SK-N-SH (cell line): ENCODE measurements around the gene CD2AP. TPM values are rescaled to one million over a fixed set of nuclear protein-coding genes. Genes with fewer than 3 reads are reported as not detected.

ENCODE experiments used
- CTCF ChIA-PET: fragments of 300-600, 350-600 bp; formaldehyde crosslinking; extraction: SDS; loops from one replicate; lab custom pipeline; 2021; lab: Yijun Ruan, JAX
- POLR2A ChIA-PET: fragments of 350-600 bp; sonication (Branson Sonifier 250); formaldehyde crosslinking; extraction: SDS; loops from one replicate; lab custom pipeline; 2020; ENCODE audit warnings: antibody characterized with exemption, inconsistent platforms; lab: Yijun Ruan, JAX
- DNase-seq: peaks from one replicate; pipeline ENCODE4 v3.0.0; 2012
- H2AFZ ChIP-seq: fragments of 200-600 bp; sonication (generic); 2 replicates; pipeline ENCODE4 v1.8.1; 2016; ENCODE audit warnings: antibody characterized with exemption, mild to moderate bottlenecking, low read depth
- H3F3A ChIP-seq: fragments of 200-600 bp; sonication (generic); replicated peaks from 2 replicates; pipeline ENCODE3; 2016; ENCODE audit warnings: antibody characterized with exemption, mild to moderate bottlenecking; ENCODE audit not compliant: insufficient read depth
- H3K27ac ChIP-seq, 2 experiments: fragments of 200-500 bp in 1 of 2; fragments of 200-600 bp in 1 of 2; sonication (Bioruptor generic) in 1 of 2; sonication (generic), shearing (Covaris generic) in 1 of 2; 2 replicates each; pipeline versions ENCODE4 v1.5.1 to v1.6.1; 2014 to 2016; ENCODE audit warnings: low read depth in 2 of 2, inconsistent platforms in 1 of 2, low read length in 1 of 2, mild to moderate bottlenecking in 1 of 2, mixed read lengths in 1 of 2
- H3K27me3 ChIP-seq: fragments of 200-600 bp; sonication (generic), shearing (Covaris generic); 2 replicates; pipeline ENCODE4 v1.6.1; 2016; ENCODE audit warnings: mixed run types; ENCODE audit not compliant: insufficient read depth
- H3K36me3 ChIP-seq, 2 experiments: fragments of 200-500 bp in 1 of 2; fragments of 200-600 bp in 1 of 2; sonication (Bioruptor generic) in 1 of 2; sonication (generic) in 1 of 2; replicated peaks in 1 of 2; 2 replicates each; pipeline versions ENCODE3 to v1.5.1; 2014 to 2016; ENCODE audit warnings: low read length in 1 of 2, mild to moderate bottlenecking in 1 of 2; ENCODE audit not compliant: insufficient read depth in 2 of 2, control insufficient read depth in 1 of 2
- H3K4me1 ChIP-seq, 2 experiments: fragments of 200-500 bp in 1 of 2; fragments of 200-600 bp in 1 of 2; sonication (Bioruptor generic) in 1 of 2; sonication (generic), shearing (Covaris generic) in 1 of 2; 2 replicates each; pipeline versions ENCODE4 v1.5.1 to v1.6.1; 2014 to 2016; ENCODE audit warnings: low read depth in 1 of 2, low read length in 1 of 2, mixed run types in 1 of 2; ENCODE audit not compliant: insufficient read depth in 2 of 2, control insufficient read depth in 1 of 2
- H3K4me2 ChIP-seq: fragments of 200-600 bp; sonication (generic), shearing (Covaris generic); 2 replicates; pipeline ENCODE4 v1.6.1; 2017; ENCODE audit warnings: mixed run types
- H3K4me3 ChIP-seq, 2 experiments: fragments of 200-500 bp in 1 of 2; fragments of 200-600 bp in 1 of 2; sonication (Bioruptor generic) in 1 of 2; sonication (generic), shearing (Covaris generic) in 1 of 2; 2 replicates each; pipeline versions ENCODE4 v1.5.1 to v1.8.1; 2014 to 2016; ENCODE audit warnings: low read depth in 2 of 2, inconsistent platforms in 1 of 2, low read length in 1 of 2, mild to moderate bottlenecking in 1 of 2, mixed read lengths in 1 of 2, moderate library complexity in 1 of 2
- H3K79me2 ChIP-seq: fragments of 200-600 bp; sonication (generic); 2 replicates; pipeline ENCODE4 v1.8.1; 2017; ENCODE audit warnings: mild to moderate bottlenecking; ENCODE audit not compliant: insufficient read depth
- H3K9ac ChIP-seq: fragments of 200-600 bp; sonication (generic); 2 replicates; pipeline ENCODE4 v1.6.1; 2017; ENCODE audit warnings: mixed run types
- H3K9me2 ChIP-seq: fragments of 200-600 bp; sonication (generic); 2 replicates; pipeline ENCODE4 v1.6.1; 2017; ENCODE audit warnings: mixed run types
- H3K9me3 ChIP-seq: fragments of 200-600 bp; sonication (generic); 2 replicates; pipeline ENCODE4 v1.6.1; 2017; ENCODE audit warnings: mixed run types, mild to moderate bottlenecking, moderate library complexity
- H4K20me1 ChIP-seq: fragments of 200-600 bp; sonication (generic); 2 replicates; pipeline ENCODE4 v1.6.1; 2017; ENCODE audit warnings: mild to moderate bottlenecking, mixed run types; ENCODE audit not compliant: insufficient read depth
- ELF1 ChIP-seq: IDR thresholded peaks from 2 replicates; pipeline ENCODE4 v1.4.0; 2012
- GATA2 ChIP-seq: sonication (generic); formaldehyde crosslinking; IDR thresholded peaks from 2 replicates; pipeline ENCODE4 v1.5.0; 2020; ENCODE audit warnings: mild to moderate bottlenecking, missing genetic modification reagents
- MXI1 ChIP-seq: IDR thresholded peaks from 2 replicates; pipeline ENCODE4 v1.6.1; 2012; ENCODE audit warnings: mild to moderate bottlenecking, low read depth, low read length, improper control_type of control experiment
- NRF1 ChIP-seq: IDR thresholded peaks from 2 replicates; pipeline ENCODE4 v1.6.1; 2012; ENCODE audit warnings: low read depth, mild to moderate bottlenecking, low read length
- SIN3A ChIP-seq: IDR thresholded peaks from 2 replicates; pipeline ENCODE4 v1.6.1; 2012; ENCODE audit warnings: low read depth, mild to moderate bottlenecking, low read length, moderate library complexity, borderline replicate concordance
- SMC3 ChIP-seq: IDR thresholded peaks from 2 replicates; pipeline ENCODE4 v1.6.1; 2012; ENCODE audit warnings: low read depth, low read length, improper control_type of control experiment
- TAF1 ChIP-seq: IDR thresholded peaks from 2 replicates; pipeline ENCODE4 v1.6.1; 2012; ENCODE audit warnings: low read depth, mild to moderate bottlenecking, low read length, moderate library complexity, borderline replicate concordance
- YY1 ChIP-seq: IDR thresholded peaks from 2 replicates; pipeline ENCODE4 v1.4.0; 2012; ENCODE audit warnings: low read depth, mild to moderate bottlenecking
- WGBS: methylation state at CpG from one replicate; pipeline ENCODE4 v1.1.6; 2017; ENCODE audit warnings: low lambda C conversion rate; 5-methylcytosine and 5-hydroxymethylcytosine counted together
- polyA plus RNA-seq, 3 experiments: library from polyadenylated mRNA; depleted of rRNA; stranded (reverse); fragments of >200 nt; gene quantifications; 2 replicates each; pipeline ENCODE4 v1.2.3, GENCODE V29; 2012
- TF ChIP-seq, protein P1 (sequence below): IDR thresholded peaks from 2 replicates; pipeline ENCODE4 v1.6.1; 2012; ENCODE audit warnings: mild to moderate bottlenecking, low read depth, low read length, moderate library complexity
- TF ChIP-seq, protein P2 (sequence below): IDR thresholded peaks from 2 replicates; pipeline ENCODE4; 2012
- TF ChIP-seq, protein P3 (sequence below): fragments of 150-350 bp; IDR thresholded peaks from 2 replicates; pipeline ENCODE4 v1.6.1; 2017; ENCODE audit warnings: antibody characterized with exemption, low read length, low read depth, borderline replicate concordance

The CD2AP gene
- polyA plus RNA-seq, 1 of the 3 experiments (the other 2 are of a cell fraction): 1.6 TPM

DNA sequence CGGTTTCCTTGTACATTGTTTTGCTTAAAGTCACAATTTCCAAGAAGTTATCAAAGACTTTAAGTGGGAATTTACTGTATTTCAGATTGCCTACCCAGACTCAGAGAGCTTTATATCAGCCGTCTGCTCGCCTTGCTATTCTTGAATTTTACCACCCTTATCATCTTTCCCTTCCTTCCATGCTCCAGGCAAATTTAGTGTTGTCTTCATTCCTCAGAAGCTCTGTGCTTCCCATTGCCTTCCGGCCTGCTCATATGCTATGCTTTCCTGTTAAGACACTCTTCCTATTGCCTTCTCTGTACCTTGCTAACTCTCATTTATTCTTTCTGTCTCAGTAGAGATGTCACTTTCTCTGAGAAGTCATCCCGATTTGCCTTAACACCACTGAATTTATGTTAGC lies 52.1 kb downstream of the CD2AP start (continued):
- TF ChIP-seq, protein P1, sequence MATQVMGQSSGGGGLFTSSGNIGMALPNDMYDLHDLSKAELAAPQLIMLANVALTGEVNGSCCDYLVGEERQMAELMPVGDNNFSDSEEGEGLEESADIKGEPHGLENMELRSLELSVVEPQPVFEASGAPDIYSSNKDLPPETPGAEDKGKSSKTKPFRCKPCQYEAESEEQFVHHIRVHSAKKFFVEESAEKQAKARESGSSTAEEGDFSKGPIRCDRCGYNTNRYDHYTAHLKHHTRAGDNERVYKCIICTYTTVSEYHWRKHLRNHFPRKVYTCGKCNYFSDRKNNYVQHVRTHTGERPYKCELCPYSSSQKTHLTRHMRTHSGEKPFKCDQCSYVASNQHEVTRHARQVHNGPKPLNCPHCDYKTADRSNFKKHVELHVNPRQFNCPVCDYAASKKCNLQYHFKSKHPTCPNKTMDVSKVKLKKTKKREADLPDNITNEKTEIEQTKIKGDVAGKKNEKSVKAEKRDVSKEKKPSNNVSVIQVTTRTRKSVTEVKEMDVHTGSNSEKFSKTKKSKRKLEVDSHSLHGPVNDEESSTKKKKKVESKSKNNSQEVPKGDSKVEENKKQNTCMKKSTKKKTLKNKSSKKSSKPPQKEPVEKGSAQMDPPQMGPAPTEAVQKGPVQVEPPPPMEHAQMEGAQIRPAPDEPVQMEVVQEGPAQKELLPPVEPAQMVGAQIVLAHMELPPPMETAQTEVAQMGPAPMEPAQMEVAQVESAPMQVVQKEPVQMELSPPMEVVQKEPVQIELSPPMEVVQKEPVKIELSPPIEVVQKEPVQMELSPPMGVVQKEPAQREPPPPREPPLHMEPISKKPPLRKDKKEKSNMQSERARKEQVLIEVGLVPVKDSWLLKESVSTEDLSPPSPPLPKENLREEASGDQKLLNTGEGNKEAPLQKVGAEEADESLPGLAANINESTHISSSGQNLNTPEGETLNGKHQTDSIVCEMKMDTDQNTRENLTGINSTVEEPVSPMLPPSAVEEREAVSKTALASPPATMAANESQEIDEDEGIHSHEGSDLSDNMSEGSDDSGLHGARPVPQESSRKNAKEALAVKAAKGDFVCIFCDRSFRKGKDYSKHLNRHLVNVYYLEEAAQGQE: no peak
- TF ChIP-seq NRF1: no peak
- TF ChIP-seq, protein P2, sequence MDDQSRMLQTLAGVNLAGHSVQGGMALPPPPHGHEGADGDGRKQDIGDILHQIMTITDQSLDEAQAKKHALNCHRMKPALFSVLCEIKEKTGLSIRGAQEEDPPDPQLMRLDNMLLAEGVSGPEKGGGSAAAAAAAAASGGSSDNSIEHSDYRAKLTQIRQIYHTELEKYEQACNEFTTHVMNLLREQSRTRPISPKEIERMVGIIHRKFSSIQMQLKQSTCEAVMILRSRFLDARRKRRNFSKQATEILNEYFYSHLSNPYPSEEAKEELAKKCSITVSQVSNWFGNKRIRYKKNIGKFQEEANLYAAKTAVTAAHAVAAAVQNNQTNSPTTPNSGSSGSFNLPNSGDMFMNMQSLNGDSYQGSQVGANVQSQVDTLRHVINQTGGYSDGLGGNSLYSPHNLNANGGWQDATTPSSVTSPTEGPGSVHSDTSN: no peak
- TF ChIP-seq, protein P3, sequence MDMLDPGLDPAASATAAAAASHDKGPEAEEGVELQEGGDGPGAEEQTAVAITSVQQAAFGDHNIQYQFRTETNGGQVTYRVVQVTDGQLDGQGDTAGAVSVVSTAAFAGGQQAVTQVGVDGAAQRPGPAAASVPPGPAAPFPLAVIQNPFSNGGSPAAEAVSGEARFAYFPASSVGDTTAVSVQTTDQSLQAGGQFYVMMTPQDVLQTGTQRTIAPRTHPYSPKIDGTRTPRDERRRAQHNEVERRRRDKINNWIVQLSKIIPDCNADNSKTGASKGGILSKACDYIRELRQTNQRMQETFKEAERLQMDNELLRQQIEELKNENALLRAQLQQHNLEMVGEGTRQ: no peak
- no peak for TF ChIP-seq SIN3A
- TF ChIP-seq GATA2 (CRISPR knock-in tag): no peak

DNA sequence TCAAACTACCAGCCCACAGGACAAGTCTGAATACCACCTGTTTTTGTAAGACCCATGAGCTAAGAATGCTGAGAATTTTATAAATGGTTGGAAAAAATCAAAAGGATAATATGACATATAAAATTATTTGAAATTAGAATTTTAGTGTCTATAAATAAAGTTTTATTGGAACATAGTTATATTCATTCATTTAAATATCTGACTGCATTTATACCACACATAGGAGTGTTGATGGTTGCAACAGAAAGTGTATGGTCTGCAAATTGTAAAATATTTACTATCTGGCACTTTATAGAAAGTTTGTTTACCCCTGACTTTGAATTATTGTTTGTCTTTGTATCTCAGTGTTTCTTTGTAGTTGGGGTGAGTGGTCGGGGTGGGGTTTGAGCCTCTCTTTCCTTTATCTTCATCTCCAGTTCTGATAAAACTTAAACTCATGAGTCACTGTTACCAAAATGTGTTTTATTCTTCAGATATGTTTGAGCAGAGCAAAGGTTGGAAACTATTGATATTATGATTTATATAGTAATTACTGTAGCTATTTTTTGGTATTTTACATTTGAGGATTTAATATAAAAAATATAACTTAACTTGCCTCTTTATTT lies 55.5 kb downstream of the CD2AP start:
- H3K27me3 ChIP-seq: no peaks in the 10 kb centered on the region
- no peak overlapping the region for H3K4me2 ChIP-seq
- ChIA-PET POLR2A (no interaction called here), CTCF (no interaction called here)
- H2AFZ ChIP-seq: no peak overlapping the region
- no peaks in the 10 kb centered on the region for H3F3A ChIP-seq
- H3K9ac ChIP-seq: no peak overlapping the region
- H3K36me3 ChIP-seq: peaks cover 5 to 20% of the 10 kb centered on the region in 2 experiments
- 67% methylated on average over 1 of the region's 1 CpG for WGBS
- no peaks in the 10 kb centered on the region for H3K9me3 ChIP-seq
- no peak for TF ChIP-seq ELF1
- no peak for TF ChIP-seq SMC3
- TF ChIP-seq TAF1: no peak
- no peak for TF ChIP-seq YY1
- no peak for TF ChIP-seq SIN3A
- TF ChIP-seq MXI1: no peak
- no peak overlapping the region for H3K4me3 ChIP-seq
- H3K27ac ChIP-seq: no peak overlapping the region
- H3K9me2 ChIP-seq: no peaks in the 10 kb centered on the region
- DNase-seq: no peak
- H4K20me1 ChIP-seq: no peaks in the 10 kb centered on the region
- no peaks in the 10 kb centered on the region; a peak in 1 of 4 replicates for H3K4me1 ChIP-seq
- H3K79me2 ChIP-seq: peaks cover 8% of the 10 kb centered on the region; the same call in 1 of the 2 replicates
